ENCODE data around the gene COTL1. TPM values are rescaled to one million over a fixed set of nuclear protein-coding genes. Genes with fewer than 3 reads are reported as not detected.

Gene COTL1
- total and polyA plus RNA-seq, 2 of the 13 experiments (the other 11 are each of a cell fraction or from before 2014, with no cell fraction given): 8.7 to 16.9 TPM

- DNase-seq (ENCODE audit: low spot score): no peak
- H2AFZ ChIP-seq (ENCODE audit: low read length): no peak overlapping the region
- WGBS (ENCODE audit: low lambda C conversion rate): 32% methylated on average over 5 of the region's 8 CpGs
- H3K27ac ChIP-seq (ENCODE audit: extremely low read length, insufficient read depth, low read length): no peak overlapping the region
- H3K79me2 ChIP-seq (ENCODE audit: insufficient read depth, low read length): no peaks in the 10 kb centered on the region
- ChIA-PET POLR2A (no interaction called here), CTCF (ENCODE audit: low intra/inter-chr PET ratio, low total read pairs) (no interaction called here)
- peak overlapping the region; percentile 17; the same call in 1 of the 2 replicates for H3K9ac ChIP-seq (ENCODE audit: insufficient read depth, low read depth, low read length)
- no peak overlapping the region; a peak in 1 of 6 replicates for H3K4me3 ChIP-seq (replicated peaks in 1 of 3; ENCODE audit: insufficient read depth in 1 of 3, low read depth in 2 of 3, low read length in 3 of 3)
- 0 out of 5 replicates have a peak, but pooled peaks cover 0 to 14% of the 10 kb centered on the region in 2 experiments for H3K27me3 ChIP-seq (ENCODE audit: control insufficient read depth in 1 of 2, insufficient read depth in 2 of 2, low read length in 2 of 2)
- FAIRE-seq: no peak
- in situ Hi-C loops (cut with HindIII; ENCODE audit: extremely low pct_ligation_motif_present, low pct_unique_long_range_greater_than_20kb): no loop called here
- peak; percentile 65 for ATAC-seq
- intact Hi-C loops (cut with micrococcal nuclease; ENCODE audit: unreplicated experiment): no loop called here
- peak overlapping the region; percentile 37; the same call in 1 of the 2 replicates for H3K4me2 ChIP-seq (ENCODE audit: low read depth, low read length)
- H3K4me1 ChIP-seq (ENCODE audit: insufficient read depth, low read length): peaks cover 54% of the 10 kb centered on the region
- H4K20me1 ChIP-seq (ENCODE audit: insufficient read depth, low read length): no peaks in the 10 kb centered on the region
- BruUV-seq (replicated peaks): no TSS peak
- H3K9me3 ChIP-seq (ENCODE audit: low read length): no peaks in the 10 kb centered on the region
- no peaks in the 10 kb centered on the region for H3K36me3 ChIP-seq (replicated peaks in 1 of 2; ENCODE audit: control insufficient read depth in 1 of 2, insufficient read depth in 2 of 2, low read length in 2 of 2)
- peak; percentile 13; the same call in 1 of the 2 replicates for TF ChIP-seq PITX1 (CRISPR knock-in tag; IDR thresholded peaks at IDR 0.05)
- no peak for TF ChIP-seq GABPA (IDR thresholded peaks at IDR 0.05; ENCODE audit: low read depth, low read length)
- no peak for TF ChIP-seq GABPA (CRISPR knock-in tag; IDR thresholded peaks at IDR 0.05; ENCODE audit: low read depth)
- TF ChIP-seq ZNF18 (CRISPR knock-in tag; IDR thresholded peaks at IDR 0.05; ENCODE audit: insufficient replicate concordance): no peak
- TF ChIP-seq MATR3 (CRISPR knock-in tag; IDR thresholded peaks at IDR 0.05): no peak
- 0 out of 2 replicates have a peak, but pooled peaks have one; percentile 6 for TF ChIP-seq ZNF629 (CRISPR knock-in tag; conservative IDR thresholded peaks at IDR 0.05)
- no peak for TF ChIP-seq HINFP (CRISPR knock-in tag; IDR thresholded peaks at IDR 0.05; ENCODE audit: low read depth)
- peak in 1 of 2 experiments; percentile 14; a peak in 1 of 4 replicates for TF ChIP-seq NR2F1 (CRISPR knock-in tag; IDR thresholded peaks at IDR 0.05)
- 0 out of 2 replicates have a peak, but pooled peaks have one; percentile 47 for TF ChIP-seq HES4 (CRISPR knock-in tag; IDR thresholded peaks at IDR 0.05; ENCODE audit: borderline replicate concordance)
- no peak for TF ChIP-seq RXRB (CRISPR knock-in tag; IDR thresholded peaks at IDR 0.05; ENCODE audit: borderline replicate concordance)
- no peak for TF ChIP-seq NCOA5 (CRISPR knock-in tag; IDR thresholded peaks at IDR 0.05)
- 0 out of 2 replicates have a peak, but pooled peaks have one; percentile 43 for TF ChIP-seq GLI4 (CRISPR knock-in tag; IDR thresholded peaks at IDR 0.05; ENCODE audit: borderline replicate concordance)
- no peak for TF ChIP-seq ZNF30 (CRISPR knock-in tag; IDR thresholded peaks at IDR 0.05)
- TF ChIP-seq TSC22D2 (CRISPR knock-in tag; IDR thresholded peaks at IDR 0.05; ENCODE audit: borderline replicate concordance): no peak
- no peak for TF ChIP-seq KLF6 (CRISPR knock-in tag; IDR thresholded peaks at IDR 0.05)
- no peak for TF ChIP-seq LCORL (IDR thresholded peaks at IDR 0.05)
- no peak for TF ChIP-seq LCORL (CRISPR knock-in tag; IDR thresholded peaks at IDR 0.05)
- no peak for TF ChIP-seq ARNT (IDR thresholded peaks at IDR 0.05)
- TF ChIP-seq ZNF883 (CRISPR knock-in tag; IDR thresholded peaks at IDR 0.05; ENCODE audit: not compliant biosample characterization): peak; percentile 42
- no peak for TF ChIP-seq ZBTB39 (CRISPR knock-in tag; IDR thresholded peaks at IDR 0.05)
- TF ChIP-seq CEBPB (IDR thresholded peaks at IDR 0.05; ENCODE audit: borderline replicate concordance, low read depth, low read length): no peak
- 0 out of 2 replicates have a peak, but pooled peaks have one; percentile 22 for TF ChIP-seq SALL1 (CRISPR knock-in tag; IDR thresholded peaks at IDR 0.05)
Observed at GRCh38 chr16:84638231-84638806, 20.4 kb upstream of the COTL1 start.
